HT1080 (cell line): ENCODE results near the gene INSC. TPM values are rescaled to one million over a fixed set of nuclear protein-coding genes. Genes with fewer than 3 reads are reported as not detected.

Experiments
- DNase-seq: peaks from one replicate; pipeline ENCODE4 v3.0.0-alpha.2; 2015; ENCODE audit warnings: low read depth
- total RNA-seq: library from RNA; depleted of rRNA; stranded (reverse); fragments of >200 nt; shearing (Covaris generic); gene quantifications from 2 replicates; pipeline ENCODE4 v1.2.3, GENCODE V29; 2014

The INSC gene
- total RNA-seq, 1 experiment from 2014 or later, result 4.0 TPM

GRCh38 chr11:15180212-15180792 is 65.6 kb downstream of the INSC start:
- no peak for DNase-seq

- no peak for DNase-seq
Observed at GRCh38 chr11:15182372-15182771, 67.6 kb downstream of the INSC start.

- DNase-seq, result no peak
Observed at GRCh38 chr11:15185021-15185420, 70.3 kb downstream of the INSC start.

- DNase-seq, result no peak
Observed at GRCh38 chr11:15186146-15186545, 71.4 kb downstream of the INSC start.

GRCh38 chr11:15189189-15189588 is 74.5 kb downstream of the INSC start:
- no peak for DNase-seq

GRCh38 chr11:15189641-15190365 is 75.1 kb downstream of the INSC start:
- DNase-seq, result no peak

- DNase-seq, result no peak
Observed at GRCh38 chr11:15190611-15191010, 75.9 kb downstream of the INSC start.

- no peak for DNase-seq
Observed at GRCh38 chr11:15192005-15192556, 77.4 kb downstream of the INSC start.

- peak; percentile 64 for DNase-seq
Observed at GRCh38 chr11:15194671-15195415, 80.1 kb downstream of the INSC start.

GRCh38 chr11:15195454-15196200 is 80.9 kb downstream of the INSC start:
- DNase-seq, result peak; percentile 50

GRCh38 chr11:15196704-15197103 is 82.0 kb downstream of the INSC start:
- DNase-seq, result no peak

- no peak for DNase-seq
Observed at GRCh38 chr11:15197696-15198095, 83.0 kb downstream of the INSC start.

- no peak for DNase-seq
Observed at GRCh38 chr11:15198284-15198683, 83.6 kb downstream of the INSC start.

GRCh38 chr11:15199693-15200092 is 85.0 kb downstream of the INSC start:
- peak; percentile 67 for DNase-seq

- DNase-seq, result no peak
Observed at GRCh38 chr11:15200696-15201095, 86.0 kb downstream of the INSC start.

- DNase-seq, result no peak
Observed at GRCh38 chr11:15201586-15201985, 86.9 kb downstream of the INSC start.

- no peak for DNase-seq
Observed at GRCh38 chr11:15202626-15203025, 87.9 kb downstream of the INSC start.

- no peak for DNase-seq
Observed at GRCh38 chr11:15204711-15205110, 90.0 kb downstream of the INSC start.

GRCh38 chr11:15206791-15207190 is 92.1 kb downstream of the INSC start:
- no peak for DNase-seq

GRCh38 chr11:15208378-15209222 is 93.9 kb downstream of the INSC start:
- DNase-seq, result peak; percentile 60

- DNase-seq, result no peak
Observed at GRCh38 chr11:15212876-15213275, 98.2 kb downstream of the INSC start.
